Ovary (tissue), 9 donors: ENCODE measurements around the gene CLDN9. TPM values are rescaled to one million over a fixed set of nuclear protein-coding genes. Genes with fewer than 3 reads are reported as not detected.

Experiments used
- DNase-seq, 5 donors: peaks; one replicate each; pipeline ENCODE4 v3.0.0-alpha.2; 2019 to 2020
- H3K27ac ChIP-seq, 2 donors: fragments of 200-600 bp; one replicate each; pipeline versions ENCODE4 v1.5.1 to v1.8.0; 2019 to 2022
- H3K27me3 ChIP-seq: fragments of 200-600 bp; one replicate; pipeline ENCODE4 v1.8.0; 2022
- H3K36me3 ChIP-seq: fragments of 200-600 bp; sonication (generic); one replicate; pipeline ENCODE4 v1.5.1; 2019
- H3K4me1 ChIP-seq: one replicate; pipeline ENCODE4 v1.8.1; 2013; ENCODE audit warnings: mild to moderate bottlenecking, moderate library complexity; ENCODE audit not compliant: insufficient read depth
- H3K4me3 ChIP-seq: fragments of 200-600 bp; sonication (generic); one replicate; pipeline ENCODE4 v1.5.1; 2017
- H3K9me3 ChIP-seq, 2 donors: fragments of 200-600 bp in 1 of 2; sonication (generic) in 1 of 2; one replicate each; pipeline versions ENCODE4 v1.5.1 to v1.8.1; 2013 to 2019; ENCODE audit warnings: mild to moderate bottlenecking in 1 of 2, moderate library complexity in 1 of 2
- CTCF ChIP-seq, 3 donors: fragments of 450-650 bp in 2 of 3; fragments of 200-600 bp in 1 of 3; IDR thresholded peaks; one replicate each; pipeline versions ENCODE4 v1.5.1 to v1.8.0; 2016 to 2022; ENCODE audit warnings: antibody characterized with exemption in 3 of 3, mild to moderate bottlenecking in 1 of 3
- EP300 ChIP-seq: sonication (generic); formaldehyde crosslinking; IDR thresholded peaks from one replicate; pipeline ENCODE4 v1.6.1; 2017; ENCODE audit warnings: antibody characterized with exemption
- POLR2A ChIP-seq: fragments of 450-650 bp; IDR thresholded peaks from one replicate; pipeline ENCODE4 v1.6.1; 2017; ENCODE audit warnings: antibody characterized with exemption, mild to moderate bottlenecking, moderate library complexity
- WGBS, 3 donors: extraction: QIAGEN DNeasy Blood & Tissue Kit in 1 of 3; methylation state at CpG; one replicate each; pipeline versions ENCODE4 v1.1.5 to v1.1.7; 2013 to 2017; 5-methylcytosine and 5-hydroxymethylcytosine counted together
- intact Hi-C, 4 donors: fragments of 100-400 bp; cut with DNase I; formaldehyde crosslinking; loops; one replicate each; pipeline versions ENCODE4 v1.11.0 to v1.15.1; 2022 to 2023
- polyA plus RNA-seq, 2 donors: library from polyadenylated mRNA; stranded (reverse); fragments of 200-250 nt in 1 of 2; fragments of 350-450 nt in 1 of 2; fragmentation: Illumina TruSeq in 1 of 2; extraction: RNeasy Lipid Tissue Mini Kit (QIAGEN cat#74804) in 1 of 2; gene quantifications; one replicate each; pipeline ENCODE4 v1.2.3, GENCODE V29; 2013 to 2014
- total RNA-seq, 7 donors: library from RNA; depleted of rRNA in 2 of 7; stranded (reverse); fragments of >200 nt in 2 of 7; fragmentation: NEBNext Ultra II Directional in 3 of 7; extraction: Animal tissue kit (Norgen Biotek cat#: 25700) in 3 of 7; gene quantifications; one replicate each; pipeline versions ENCODE4 v1.1.0 to v1.2.4, GENCODE V29; 2016 to 2023
- donor health status: DM: no; HTN: no; CAD: no; lungs with moderate emphysema.
- donor health status: DM: no; HTN: no; CAD: no.
- donor health status: Bipolar disorder and iron deficiency.
- donor health status: DM: yes; HTN: yes; CAD: no.
- donor health status: DM: no; HTN: no; CAD: no.
- donor health status: DM: yes; HTN: yes; CAD: no.

Gene CLDN9
- total and polyA plus RNA-seq, 9 donors: 0.11 to 0.24 (median 0.19) TPM; not detected in 5

- 30 to 49% (median 36%) methylated on average over 3 of the region's 3 CpGs for WGBS, 3 donors
- H3K27me3 ChIP-seq: peaks cover 4% of the 10 kb centered on the region
These were observed 29.7 kb downstream of the CLDN9 start for GRCh38 chr16:3042376-3042775.

GRCh38 chr16:3044708-3045107 is 32.0 kb downstream of the CLDN9 start:
- TF ChIP-seq CTCF (IDR thresholded peaks at IDR 0.05) (no peak), POLR2A (no peak), EP300 (no peak)
- intact Hi-C loops: no loop called here
- H3K27ac ChIP-seq: no peak overlapping the region
- no peak overlapping the region for H3K4me3 ChIP-seq
- 81 to 87% (median 82%) methylated on average over 6 of the region's 6 CpGs for WGBS, 3 donors
- peaks cover 4% of the 10 kb centered on the region for H3K27me3 ChIP-seq
- H3K4me1 ChIP-seq: peaks cover 5% of the 10 kb centered on the region
- H3K9me3 ChIP-seq: no peaks in the 10 kb centered on the region
- DNase-seq: no peak
- H3K36me3 ChIP-seq: no peaks in the 10 kb centered on the region

More at GRCh38 chr16:3042376-3042775, 29.7 kb downstream of the CLDN9 start:
- intact Hi-C loops: no loop called here
- Histone ChIP-seq H3K36me3 (no peaks in the 10 kb centered on the region), H3K4me3 (no peak overlapping the region), H3K9me3 (no peaks in the 10 kb centered on the region), H3K27ac (no peak overlapping the region), H3K4me1 (peaks cover 5% of the 10 kb centered on the region)
- no peak for DNase-seq
- TF ChIP-seq POLR2A: no peak

GRCh38 chr16:3045758-3046640 is 33.3 kb downstream of the CLDN9 start, which contains the start of gene MMP25:
MMP25 (plus strand) TSS chr16:3046561; CDS start chr16:3046918, 357 bp downstream.
- Histone ChIP-seq H3K27ac (no peak within 1 kb of the TSS), H3K27me3 (peaks cover 4% of the 10 kb centered on the region), H3K4me3 (peak within 1 kb of the TSS; percentile 6), H3K9me3 (no peaks in the 10 kb centered on the region), H3K36me3 (no peaks in the 10 kb centered on the region), H3K4me1 (peaks cover 5% of the 10 kb centered on the region)
- intact Hi-C loops: no loop called here
- WGBS, 3 donors: 0 to 1% (median 1%) methylated on average over 53 to 86 of the region's 86 CpGs
- TF ChIP-seq POLR2A (no peak), EP300 (no peak), CTCF (IDR thresholded peaks at IDR 0.05) (no peak)
- no peak for DNase-seq

- no peak overlapping the region for H3K4me3 ChIP-seq
- H3K27ac ChIP-seq: no peak overlapping the region
- no peak for TF ChIP-seq CTCF (IDR thresholded peaks at IDR 0.05)
- no peak for TF ChIP-seq POLR2A
- no peak for TF ChIP-seq EP300
- H3K9me3 ChIP-seq: no peaks in the 10 kb centered on the region
- H3K36me3 ChIP-seq: no peaks in the 10 kb centered on the region
- no peak for DNase-seq
- peaks cover 5% of the 10 kb centered on the region for H3K4me1 ChIP-seq
- peaks cover 4% of the 10 kb centered on the region for H3K27me3 ChIP-seq
- WGBS, 3 donors: 1 to 2% (median 1%) methylated on average over 38 to 54 of the region's 54 CpGs
- intact Hi-C loops: no loop called here
These were observed 34.1 kb downstream of the CLDN9 start for GRCh38 chr16:3046641-3047386.
